ENCODE data around the gene HPGD. TPM values are rescaled to one million over a fixed set of nuclear protein-coding genes. Genes with fewer than 3 reads are reported as not detected.

HPGD gene
- total and polyA plus RNA-seq, 2 of the 4 experiments (the other 2 are of a cell fraction) = not detected

GRCh38 chr4:174490451-174490961, 31.8 kb downstream of the HPGD start:
- Histone ChIP-seq H3K23ac (ENCODE audit: low read depth, low read length) (no peak overlapping the region), H3K4me3 (ENCODE audit: insufficient read depth, low read depth, low read length) (no peak overlapping the region), H2BK15ac (ENCODE audit: low read depth, low read length) (no peak overlapping the region), H3K4me1 (ENCODE audit: control insufficient read depth, insufficient read depth, low read length) (no peaks in the 10 kb centered on the region), H3K9ac (ENCODE audit: low read depth, low read length) (no peak overlapping the region), H3K56ac (ENCODE audit: extremely low read depth, insufficient read depth, low read length) (no peak overlapping the region), H3K4me2 (ENCODE audit: low read depth, low read length) (no peak overlapping the region), H2BK20ac (ENCODE audit: low read depth, low read length) (no peak overlapping the region), H4K20me1 (ENCODE audit: insufficient read depth, low read length) (no peaks in the 10 kb centered on the region), H2AK5ac (ENCODE audit: low read depth, low read length) (no peak overlapping the region), H2AFZ (replicated peaks; ENCODE audit: low read length, poor library complexity) (no peak overlapping the region), H3K27ac (ENCODE audit: insufficient read depth, low read length) (no peak overlapping the region), H3K79me1 (ENCODE audit: low read depth in 1 of 2, low read length in 2 of 2) (no peaks in the 10 kb centered on the region), H3K9me3 (ENCODE audit: control insufficient read depth, insufficient read depth, low read length) (no peaks in the 10 kb centered on the region), H3K27me3 (ENCODE audit: control insufficient read depth, insufficient read depth, low read length) (no peaks in the 10 kb centered on the region), H2AK9ac (replicated peaks; ENCODE audit: low read depth, low read length, poor library complexity) (no peak overlapping the region), H2BK120ac (ENCODE audit: low read depth, low read length) (no peak overlapping the region), H4K8ac (ENCODE audit: low read depth in 2 of 2, low read length in 2 of 2) (no peak overlapping the region), H3K9me1 (ENCODE audit: insufficient read depth, low read length) (no peaks in the 10 kb centered on the region), H4K5ac (ENCODE audit: low read depth, low read length) (no peak overlapping the region), H3K18ac (ENCODE audit: low read depth, low read length) (no peak overlapping the region), H3K4ac (ENCODE audit: low read depth, low read length) (no peak overlapping the region), H3K14ac (replicated peaks; ENCODE audit: low read depth, low read length) (no peak overlapping the region), H3K36me3 (ENCODE audit: control insufficient read depth, insufficient read depth, low read length) (no peaks in the 10 kb centered on the region), H4K91ac (ENCODE audit: insufficient read depth, low read depth, low read length) (no peak overlapping the region), H2BK5ac (ENCODE audit: low read depth, low read length, poor library complexity, severe bottlenecking) (no peak overlapping the region)
- POLR2A ChIA-PET (ENCODE audit: unreplicated experiment) = no interaction called here
- WGBS, 2 experiments (ENCODE audit: extremely low coverage in 2 of 2, insufficient read length in 1 of 2) = no CpG with 5 or more reads among the region's 3 CpGs
- intact Hi-C loops (cut with micrococcal nuclease) = no loop called here
- CTCF ChIA-PET = interaction anchor here (0.6 kb wide), 1 partner anchor 501 kb away, joined by 3 read pairs; no protein-coding TSS in a partner anchor
- in situ Hi-C loops (cut with MboI; ENCODE audit: low sequenced_read_pairs) = no loop called here
- no peak for TF ChIP-seq CHD1 (IDR thresholded peaks at IDR 0.05; ENCODE audit: low read depth, low read length)
- TF ChIP-seq CTCF (conservative IDR thresholded peaks at IDR 0.05; ENCODE audit: low read depth, low read length) = no peak
- DNase-seq (peak; percentile 0), ATAC-seq (ENCODE audit: low read depth) (no peak)
- dilution Hi-C loops (cut with HindIII; ENCODE audit: low sequenced_read_pairs, unreplicated experiment) = no loop called here
- no TSS peak for BruUV-seq (replicated peaks)
